OCI-LY3 (cell line): ENCODE results near the gene TM4SF18.

ENCODE experiments used
- H2AFZ ChIP-seq: fragments of 200-600, 300-600 bp; shearing (Covaris generic); 2 replicates; pipeline ENCODE4 v1.6.0; 2014; ENCODE audit warnings: antibody characterized with exemption, low read depth, low read length
- H3K27ac ChIP-seq: fragments of 200-600, 300-600 bp; sonication (generic); 2 replicates; pipeline ENCODE4 v1.5.1; 2014; ENCODE audit warnings: mild to moderate bottlenecking, low read length, moderate library complexity, mixed read lengths
- H3K27me3 ChIP-seq: fragments of 200-600, 300-600 bp; sonication (generic); 2 replicates; pipeline ENCODE4 v1.6.1; 2014; ENCODE audit warnings: low read depth, low read length, mixed read lengths
- H3K36me3 ChIP-seq: fragments of 200-600, 300-600 bp; sonication (generic); replicated peaks from 2 replicates; pipeline ENCODE3; 2014; ENCODE audit warnings: low read depth, low read length, mixed read lengths
- H3K4me1 ChIP-seq: fragments of 300-600, 200-600 bp; sonication (generic); 2 replicates; pipeline ENCODE4 v1.6.1; 2014; ENCODE audit warnings: low read length, mixed read lengths
- H3K4me2 ChIP-seq: fragments of 200-600, 300-600 bp; sonication (generic); 2 replicates; pipeline ENCODE4 v1.6.1; 2014; ENCODE audit warnings: low read length, mixed read lengths
- H3K4me3 ChIP-seq: fragments of 300-600, 200-600 bp; sonication (generic); 2 replicates; pipeline ENCODE4 v1.5.1; 2014; ENCODE audit warnings: antibody characterized with exemption, mild to moderate bottlenecking, low read length, moderate library complexity
- H3K79me2 ChIP-seq: fragments of 300-600, 200-600 bp; shearing (Covaris generic); 2 replicates; pipeline ENCODE4 v1.6.1; 2014; ENCODE audit warnings: mild to moderate bottlenecking, low read length, mixed read lengths
- H3K9ac ChIP-seq: fragments of 300-600, 200-600 bp; shearing (Covaris generic); 2 replicates; pipeline ENCODE4 v1.6.0; 2014; ENCODE audit warnings: mild to moderate bottlenecking, low read length, moderate library complexity
- H3K9me3 ChIP-seq: fragments of 200-600, 300-600 bp; shearing (Covaris generic); 2 replicates; pipeline ENCODE4 v1.6.1; 2014; ENCODE audit warnings: low read length, mixed read lengths; ENCODE audit not compliant: insufficient read depth
- H4K20me1 ChIP-seq: fragments of 200-600, 300-600 bp; sonication (generic); 2 replicates; pipeline ENCODE4 v1.6.1; 2016; ENCODE audit warnings: low read length, mixed read lengths; ENCODE audit not compliant: insufficient read depth
- EZH2phosphoT487 ChIP-seq: fragments of 200-600 bp; shearing (Covaris generic); IDR thresholded peaks from 2 replicates; pipeline ENCODE4 v1.6.1; 2018; ENCODE audit warnings: antibody characterized with exemption, mixed run types, low read depth
- TF ChIP-seq, protein P1 (sequence below): fragments of 200-600, 300-600 bp; sonication (generic); IDR thresholded peaks from 2 replicates; pipeline ENCODE4 v1.5.1; 2014; ENCODE audit warnings: antibody characterized with exemption, low read length, low read depth

The TM4SF18 gene

DNA sequence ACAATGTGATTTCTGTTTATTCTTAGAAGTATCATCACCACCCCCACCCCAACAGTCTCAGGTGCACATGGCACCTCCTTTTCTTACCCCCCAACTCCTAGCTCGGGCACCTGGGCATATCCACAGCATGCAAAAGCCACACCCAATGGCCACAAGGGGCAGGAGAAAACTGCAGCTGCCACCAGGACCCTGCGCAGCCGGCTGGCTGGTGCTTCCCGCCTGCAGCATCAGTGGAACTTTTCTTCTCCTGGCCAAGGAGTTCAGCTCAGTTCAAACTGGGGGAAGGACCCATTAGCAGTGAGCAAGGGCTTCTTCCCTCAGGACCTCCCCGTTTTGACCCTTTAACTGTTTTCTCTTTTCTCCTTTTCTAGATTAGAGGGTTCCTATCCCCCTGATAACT, 44.8 kb downstream of the TM4SF18 start:
- TF ChIP-seq, protein P1, sequence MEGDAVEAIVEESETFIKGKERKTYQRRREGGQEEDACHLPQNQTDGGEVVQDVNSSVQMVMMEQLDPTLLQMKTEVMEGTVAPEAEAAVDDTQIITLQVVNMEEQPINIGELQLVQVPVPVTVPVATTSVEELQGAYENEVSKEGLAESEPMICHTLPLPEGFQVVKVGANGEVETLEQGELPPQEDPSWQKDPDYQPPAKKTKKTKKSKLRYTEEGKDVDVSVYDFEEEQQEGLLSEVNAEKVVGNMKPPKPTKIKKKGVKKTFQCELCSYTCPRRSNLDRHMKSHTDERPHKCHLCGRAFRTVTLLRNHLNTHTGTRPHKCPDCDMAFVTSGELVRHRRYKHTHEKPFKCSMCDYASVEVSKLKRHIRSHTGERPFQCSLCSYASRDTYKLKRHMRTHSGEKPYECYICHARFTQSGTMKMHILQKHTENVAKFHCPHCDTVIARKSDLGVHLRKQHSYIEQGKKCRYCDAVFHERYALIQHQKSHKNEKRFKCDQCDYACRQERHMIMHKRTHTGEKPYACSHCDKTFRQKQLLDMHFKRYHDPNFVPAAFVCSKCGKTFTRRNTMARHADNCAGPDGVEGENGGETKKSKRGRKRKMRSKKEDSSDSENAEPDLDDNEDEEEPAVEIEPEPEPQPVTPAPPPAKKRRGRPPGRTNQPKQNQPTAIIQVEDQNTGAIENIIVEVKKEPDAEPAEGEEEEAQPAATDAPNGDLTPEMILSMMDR, result no peak
- TF ChIP-seq EZH2phosphoT487, result no peak
- Histone ChIP-seq H4K20me1 (no peaks in the 10 kb centered on the region), H3K4me2 (no peak overlapping the region), H2AFZ (no peak overlapping the region), H3K27me3 (no peaks in the 10 kb centered on the region), H3K36me3 (no peaks in the 10 kb centered on the region), H3K79me2 (no peaks in the 10 kb centered on the region), H3K27ac (no peak overlapping the region), H3K4me1 (peaks cover 6% of the 10 kb centered on the region), H3K4me3 (no peak overlapping the region), H3K9me3 (no peaks in the 10 kb centered on the region), H3K9ac (no peak overlapping the region)

DNA sequence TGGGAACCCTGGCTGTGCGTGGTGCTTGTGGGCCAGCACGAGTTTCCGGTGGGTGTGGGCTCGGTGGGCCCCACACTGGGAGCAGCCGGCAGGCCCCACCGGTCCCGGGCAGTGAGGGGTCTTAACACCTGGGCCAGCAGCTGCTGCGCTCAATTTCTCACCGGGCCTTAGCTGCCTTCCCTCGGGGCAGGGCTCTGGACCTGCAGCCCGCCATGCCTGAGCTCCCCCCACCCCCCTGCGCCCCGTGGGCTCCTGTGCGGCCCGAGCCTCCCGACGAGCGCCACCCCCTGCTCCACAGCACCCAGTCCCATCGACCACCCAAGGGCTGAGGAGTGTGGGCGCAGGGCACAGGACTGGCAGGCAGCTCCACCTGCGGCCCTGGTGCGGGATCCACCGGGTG, 49.4 kb downstream of the TM4SF18 start:
- no peaks in the 10 kb centered on the region for H3K9me3 ChIP-seq
- TF ChIP-seq EZH2phosphoT487, result no peak
- TF ChIP-seq, protein P1, result no peak
- H3K4me2 ChIP-seq, result no peak overlapping the region
- H3K9ac ChIP-seq, result no peak overlapping the region
- H3K36me3 ChIP-seq, result no peaks in the 10 kb centered on the region
- H2AFZ ChIP-seq, result no peak overlapping the region
- no peak overlapping the region for H3K27ac ChIP-seq
- H3K4me1 ChIP-seq, result no peaks in the 10 kb centered on the region
- no peak overlapping the region for H3K4me3 ChIP-seq
- H4K20me1 ChIP-seq, result no peaks in the 10 kb centered on the region
- no peaks in the 10 kb centered on the region for H3K79me2 ChIP-seq
- no peaks in the 10 kb centered on the region for H3K27me3 ChIP-seq

DNA sequence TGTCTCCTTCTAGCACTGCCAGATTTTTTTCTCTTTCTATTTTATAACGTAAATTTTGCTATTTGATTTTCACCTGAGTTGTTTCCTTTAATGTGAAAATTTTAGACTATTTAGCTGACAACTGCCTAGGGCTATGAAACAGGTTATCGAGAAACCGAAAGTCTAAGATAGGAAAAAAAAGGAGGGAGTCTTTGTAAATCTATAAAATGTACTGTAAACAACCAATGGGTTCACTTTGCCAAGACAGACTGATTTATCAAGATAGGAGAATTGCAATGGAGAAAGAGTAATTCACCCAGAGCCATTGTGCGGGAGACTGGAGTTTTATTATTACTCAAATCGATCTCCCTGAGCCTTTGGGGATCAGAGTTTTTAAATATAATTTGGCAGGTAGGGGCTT, 50.0 kb downstream of the TM4SF18 start:
- H3K9ac ChIP-seq, result no peak overlapping the region
- no peaks in the 10 kb centered on the region for H3K27me3 ChIP-seq
- no peaks in the 10 kb centered on the region for H3K9me3 ChIP-seq
- no peaks in the 10 kb centered on the region for H3K79me2 ChIP-seq
- H2AFZ ChIP-seq, result no peak overlapping the region
- H3K36me3 ChIP-seq, result no peaks in the 10 kb centered on the region
- H3K4me1 ChIP-seq, result no peaks in the 10 kb centered on the region
- H3K4me3 ChIP-seq, result no peak overlapping the region
- H3K4me2 ChIP-seq, result no peak overlapping the region
- no peak for TF ChIP-seq EZH2phosphoT487
- TF ChIP-seq, protein P1, result no peak
- H4K20me1 ChIP-seq, result no peaks in the 10 kb centered on the region
- H3K27ac ChIP-seq, result no peak overlapping the region

DNA sequence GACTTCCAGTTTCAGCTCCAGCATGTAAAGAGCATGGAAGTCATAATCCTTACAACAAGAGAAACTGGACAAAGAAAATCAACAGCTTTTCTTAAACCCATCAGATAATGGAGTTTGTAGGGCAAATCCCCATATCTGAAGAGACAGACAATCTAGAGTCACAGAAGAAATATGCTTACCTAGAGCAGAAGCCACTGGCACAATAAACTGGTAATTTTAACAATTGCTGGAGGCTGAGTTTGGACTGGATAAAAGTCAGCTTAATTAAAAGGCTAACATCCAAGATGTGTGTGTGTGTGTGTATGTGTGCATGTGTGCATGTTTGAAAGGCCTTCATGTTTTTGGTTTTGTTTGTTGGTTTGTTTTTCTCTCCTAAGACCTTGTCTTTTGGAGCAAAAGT, 50.6 kb downstream of the TM4SF18 start:
- Histone ChIP-seq H3K4me2 (no peak overlapping the region), H3K79me2 (no peaks in the 10 kb centered on the region), H3K27me3 (no peaks in the 10 kb centered on the region), H4K20me1 (no peaks in the 10 kb centered on the region), H3K4me3 (no peak overlapping the region), H2AFZ (no peak overlapping the region), H3K9ac (no peak overlapping the region), H3K9me3 (no peaks in the 10 kb centered on the region), H3K27ac (no peak overlapping the region), H3K4me1 (no peaks in the 10 kb centered on the region), H3K36me3 (no peaks in the 10 kb centered on the region)
- TF ChIP-seq, protein P1, result no peak
- TF ChIP-seq EZH2phosphoT487, result no peak
